GM03348 (cell line): ENCODE measurements around the gene ZC3H7B.
"Not testable (repeated sequence)": the region's sequence is repeated elsewhere in the genome, so short reads cannot be mapped to it uniquely, and the experiment has no call there.

Source experiments
- DNase-seq: peaks from one replicate; pipeline ENCODE4 v3.0.0; 2012; ENCODE audit warnings: low spot score

The ZC3H7B gene

DNA sequence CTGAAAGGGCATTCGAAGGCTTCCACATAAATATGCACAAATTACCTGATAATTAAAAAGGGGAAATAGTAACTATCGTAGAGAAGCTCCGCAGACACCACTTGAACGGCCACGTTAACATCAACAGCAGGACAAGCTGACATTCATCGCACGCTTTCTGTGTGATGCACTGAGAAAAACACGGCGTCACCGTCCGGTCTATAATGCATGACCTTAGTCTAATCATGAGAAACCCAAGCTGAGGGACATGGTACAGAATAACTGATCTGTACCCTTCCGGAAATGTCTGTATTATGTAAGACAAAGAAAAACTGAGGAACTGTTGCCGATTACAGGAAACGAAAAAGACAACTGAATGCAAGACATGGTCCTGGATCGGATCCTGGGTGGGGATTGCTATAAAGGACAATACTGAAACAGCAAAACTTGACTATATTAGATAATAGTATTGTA is 14.7 kb upstream of the ZC3H7B start:
- no peak for DNase-seq

DNA sequence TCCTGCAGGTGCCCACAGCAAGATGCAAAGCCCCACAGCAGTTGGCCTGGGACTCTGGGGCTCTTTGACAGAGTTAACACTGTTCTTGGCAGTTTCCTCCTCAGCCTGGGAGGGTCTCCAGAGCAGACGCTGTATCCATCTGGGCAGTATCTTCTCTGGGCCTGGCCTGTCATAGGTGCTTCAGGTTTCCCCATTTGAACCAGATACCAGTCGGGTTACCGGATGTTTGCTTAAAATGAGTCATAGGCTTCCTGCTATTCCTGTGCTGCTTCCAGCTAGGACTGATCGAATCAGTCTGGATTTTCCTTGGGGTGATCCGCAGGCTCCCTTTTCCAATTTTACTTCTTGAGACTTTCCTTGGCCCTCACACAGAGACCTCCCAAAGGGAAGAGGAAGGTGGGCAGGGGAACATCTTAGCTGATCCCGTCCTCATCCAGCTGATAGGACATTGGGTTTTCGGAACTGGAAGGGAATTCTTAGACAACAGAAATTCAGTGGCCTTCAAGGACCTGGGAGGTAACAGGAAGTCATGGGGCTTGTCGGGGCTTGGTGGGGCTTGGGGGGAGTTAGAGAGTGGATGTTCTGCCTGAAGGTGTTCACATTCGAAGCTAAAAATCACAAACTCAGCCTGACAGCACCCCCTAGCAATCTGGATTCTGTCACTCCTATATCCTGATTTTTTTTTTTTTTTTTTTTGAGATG is 12.9 kb upstream of the ZC3H7B start:
- DNase-seq: peak; percentile 62

DNA sequence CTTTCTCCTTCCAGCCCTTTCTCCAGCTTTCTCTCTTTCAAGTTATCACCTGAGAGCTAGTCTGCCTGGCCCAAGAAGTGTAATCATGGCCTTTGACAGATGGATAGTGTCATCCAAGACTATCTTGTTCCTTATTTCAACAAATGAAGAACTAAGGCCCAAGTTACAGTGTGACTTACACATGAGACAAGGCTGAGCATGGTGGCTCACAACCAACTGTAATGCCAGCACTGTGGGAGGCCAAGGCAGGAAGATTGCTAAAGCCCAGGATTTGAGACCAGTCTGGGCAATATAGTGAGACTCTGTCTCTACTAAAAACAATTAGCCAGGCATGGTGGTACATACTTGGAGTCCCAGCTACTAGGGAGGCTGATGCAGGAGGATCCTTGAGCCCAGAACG is 11.7 kb upstream of the ZC3H7B start:
- DNase-seq: no peak

DNA sequence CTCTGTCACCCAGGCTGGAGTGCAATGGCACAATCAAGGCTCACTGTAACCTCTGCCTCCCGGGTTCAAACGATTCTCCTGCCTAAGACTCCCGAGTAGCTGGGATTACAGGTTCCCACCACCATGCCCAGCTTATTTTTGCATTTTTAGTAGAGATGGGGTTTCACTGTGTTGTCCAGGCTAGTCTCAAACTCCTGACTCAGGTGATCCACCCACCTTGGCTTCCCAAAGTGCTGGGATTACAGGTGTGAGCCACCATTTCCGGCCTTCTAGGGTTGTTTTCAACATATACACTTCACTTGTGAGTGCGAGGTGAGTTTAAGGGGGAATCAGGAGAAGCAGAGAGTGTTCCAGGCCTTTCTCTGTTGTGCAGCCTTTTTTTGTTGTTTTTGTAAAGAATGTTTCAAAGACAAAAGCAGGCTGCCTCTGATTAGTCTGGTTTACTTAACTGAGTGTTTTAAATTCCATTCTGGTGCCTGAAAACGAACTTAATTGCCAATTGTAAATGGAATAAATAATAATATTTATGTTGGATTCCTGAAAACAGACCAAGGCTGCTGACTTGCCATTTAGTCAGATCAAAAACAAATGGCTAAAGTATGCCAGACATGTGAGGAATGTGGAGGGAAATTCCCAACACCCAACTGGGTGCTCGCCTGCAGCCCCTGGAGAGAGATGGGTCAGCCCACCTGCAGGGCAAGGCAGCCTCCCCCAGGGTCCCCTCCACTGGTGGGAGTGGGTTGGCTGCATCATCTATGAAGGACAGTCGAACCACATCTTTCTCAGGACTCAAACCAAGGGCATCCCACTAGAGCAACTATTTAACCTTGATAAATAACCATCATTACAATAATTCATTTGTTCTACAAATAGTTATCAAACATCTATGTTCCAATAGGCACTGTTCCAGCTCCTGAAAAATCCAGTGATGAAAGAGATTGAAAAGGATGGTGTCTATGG is 10.8 kb upstream of the ZC3H7B start:
- peak; percentile 87 for DNase-seq

DNA sequence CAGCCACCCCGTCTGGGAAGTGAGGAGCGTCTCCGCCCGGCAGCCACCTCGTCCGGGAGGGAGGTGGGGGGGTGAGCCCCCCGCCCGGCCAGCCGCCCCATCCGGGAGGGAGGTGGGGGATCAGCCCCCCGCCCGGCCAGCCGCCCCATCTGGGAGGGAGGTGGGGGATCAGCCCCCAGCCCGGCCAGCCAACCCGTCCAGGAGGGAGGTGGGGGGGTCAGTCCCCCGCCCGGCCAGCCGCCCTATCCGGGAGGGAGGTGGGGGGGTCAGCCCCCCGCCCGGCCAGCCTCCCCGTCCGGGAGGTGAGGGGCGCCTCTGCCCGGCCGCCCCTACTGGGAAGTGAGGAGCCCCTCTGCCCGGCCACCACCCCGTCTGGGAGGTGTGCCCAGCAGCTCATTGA is 6.5 kb upstream of the ZC3H7B start:
- DNase-seq: not testable (repeated sequence)

DNA sequence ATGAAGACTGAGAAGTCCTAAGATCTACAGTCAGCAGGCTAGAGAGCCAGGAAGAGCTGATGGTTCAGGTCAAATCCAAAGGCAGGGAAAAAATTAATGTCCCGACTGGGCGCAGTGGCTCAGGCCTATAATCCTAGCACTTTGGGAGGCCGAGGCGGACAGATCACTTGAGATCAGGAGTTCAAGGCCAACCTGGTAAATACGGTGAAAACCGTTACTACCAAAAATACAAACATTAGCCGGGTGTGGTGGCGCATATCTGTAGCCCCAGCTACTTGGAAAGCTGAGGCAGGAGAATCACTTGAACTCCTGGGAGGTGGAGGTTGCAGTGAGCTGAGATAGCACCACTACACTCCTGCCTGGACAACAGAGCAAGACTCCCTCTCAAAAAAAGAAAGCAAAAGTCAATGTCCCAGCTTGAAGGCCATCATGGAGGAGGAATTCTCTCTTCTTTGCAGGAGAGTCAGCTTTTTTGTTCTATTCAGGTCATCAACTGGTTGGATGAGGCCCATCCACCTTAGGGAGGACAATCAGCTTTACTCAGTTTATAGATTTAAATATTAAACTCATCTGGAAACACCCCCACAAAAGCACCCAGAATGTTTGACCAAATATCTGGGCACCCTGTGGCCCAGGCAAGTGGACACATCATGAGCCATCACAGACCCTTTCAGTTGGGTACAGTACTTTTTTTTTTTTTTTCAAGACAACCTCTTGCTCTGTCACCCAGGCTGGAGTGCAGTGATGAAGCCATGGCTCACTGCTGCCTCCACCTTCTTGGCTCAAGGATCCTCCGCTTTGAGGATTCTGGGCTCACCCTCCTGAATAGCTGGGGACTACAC is 4.3 kb upstream of the ZC3H7B start:
- no peak for DNase-seq

DNA sequence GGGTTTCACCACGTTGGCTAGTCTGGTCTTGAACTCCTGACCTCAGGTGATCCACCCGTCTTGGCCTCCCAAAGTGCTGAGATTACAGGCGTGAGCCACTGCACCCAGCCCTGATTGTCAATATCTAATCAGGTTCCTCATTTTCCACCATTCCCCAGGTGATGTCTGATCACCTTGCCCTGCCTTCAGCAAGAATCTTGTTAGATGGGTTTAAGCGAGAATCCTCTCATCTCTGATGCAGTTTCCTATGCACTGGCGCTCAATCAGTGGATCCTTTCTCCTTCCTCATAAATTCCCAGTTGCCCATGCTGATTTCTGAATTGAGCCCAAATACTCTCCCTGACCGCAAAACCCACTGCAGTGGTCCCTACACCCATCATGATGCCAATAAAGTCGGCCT is 664 bp upstream of the ZC3H7B start:
- DNase-seq: no peak

DNA sequence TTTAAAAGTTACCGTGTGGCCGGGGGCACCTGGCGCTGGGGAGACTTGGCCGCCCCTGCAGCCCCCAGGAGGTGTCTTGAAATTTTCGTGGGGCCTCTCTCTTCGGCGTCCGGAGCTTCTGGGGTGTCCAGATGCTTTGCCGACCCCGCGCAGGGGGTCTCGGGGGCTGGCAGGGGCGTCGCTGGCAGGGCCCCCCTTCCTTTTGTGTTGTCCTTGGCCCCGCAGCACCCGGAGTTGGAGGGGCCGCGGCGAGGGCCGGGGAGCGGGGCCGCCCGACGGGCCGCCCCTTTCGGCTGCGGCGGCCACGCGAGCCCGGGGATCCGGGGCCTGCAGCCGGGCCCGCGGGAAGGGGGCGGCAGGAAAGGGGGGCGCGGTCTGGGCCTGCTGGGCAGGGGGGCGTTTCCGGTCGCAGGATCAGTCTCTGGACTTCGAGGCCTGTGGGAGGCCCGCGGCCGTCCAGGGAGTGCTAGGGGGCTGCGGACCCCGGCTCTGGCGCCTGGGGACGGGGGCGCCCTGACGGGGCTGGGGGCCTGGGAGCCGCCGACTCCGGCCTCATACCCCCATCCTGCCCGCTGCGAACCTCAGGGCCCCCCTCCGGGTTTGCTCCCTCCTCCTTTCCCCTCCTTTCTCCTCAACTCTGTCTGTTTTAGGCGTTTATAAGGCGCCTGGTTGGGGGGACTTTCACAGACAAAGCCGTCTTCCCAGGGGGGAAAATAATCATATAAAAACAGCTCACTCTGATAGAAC is 869 bp downstream of the ZC3H7B start:
- DNase-seq: peak; percentile 54

DNA sequence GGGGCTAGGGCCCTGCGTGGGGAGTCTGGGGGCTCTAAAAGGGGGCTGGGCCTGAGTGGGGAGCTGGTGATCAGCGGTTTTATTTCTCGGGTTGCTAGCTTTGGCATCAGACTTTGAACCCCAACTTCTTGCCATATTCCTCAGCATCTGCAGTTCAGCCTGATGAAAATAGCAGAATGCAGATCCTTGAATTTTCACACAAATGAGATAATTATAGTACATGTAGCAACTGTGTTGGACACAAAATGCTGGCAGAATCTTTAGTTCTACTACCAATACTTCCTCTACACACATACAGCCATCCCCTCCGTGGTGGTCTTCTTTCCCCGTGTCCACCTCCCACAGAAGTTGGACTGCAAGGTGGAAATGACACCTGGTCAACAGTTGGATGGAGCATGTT is 1.5 kb downstream of the ZC3H7B start:
- no peak for DNase-seq

DNA sequence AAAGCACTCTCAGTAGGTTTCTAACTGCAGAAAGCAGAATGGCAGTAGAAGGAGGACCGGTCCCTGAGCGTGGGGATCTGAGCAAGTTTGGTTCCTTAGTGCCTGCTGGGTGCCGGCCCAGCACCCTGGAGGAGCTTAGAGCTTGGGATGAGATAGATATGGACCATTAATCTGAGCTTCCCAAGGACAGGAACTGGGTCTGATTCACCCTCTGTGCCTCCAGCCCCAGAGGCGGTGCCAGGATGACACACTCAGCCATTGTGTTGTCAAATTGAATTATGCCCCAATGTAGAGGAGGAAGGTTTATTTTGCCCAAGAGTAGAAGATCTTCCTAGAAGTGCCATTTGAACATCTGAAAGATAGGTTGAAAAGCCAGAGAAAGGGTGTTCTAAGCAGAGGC is 4.3 kb downstream of the ZC3H7B start:
- peak; percentile 88 for DNase-seq

DNA sequence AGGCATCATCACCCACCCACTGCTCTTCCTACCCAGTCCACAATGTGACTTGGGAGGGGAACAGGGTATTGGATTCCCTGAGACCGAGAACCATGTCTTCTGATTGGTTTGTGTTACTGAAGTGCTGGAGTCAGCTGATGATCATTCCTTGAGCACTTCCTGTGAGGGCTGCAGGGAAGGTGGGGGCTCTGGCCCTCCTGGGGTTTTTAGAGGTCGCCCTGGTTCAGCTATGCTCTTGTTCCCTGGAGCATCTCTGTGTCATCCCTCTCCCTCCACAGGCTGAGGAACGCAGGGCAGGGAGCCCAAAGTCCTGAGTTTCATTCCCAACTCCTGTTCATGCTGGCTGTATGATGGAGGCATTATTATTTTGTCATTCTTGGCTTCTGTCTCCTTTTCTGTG is 6.7 kb downstream of the ZC3H7B start:
- DNase-seq: peak; percentile 84

DNA sequence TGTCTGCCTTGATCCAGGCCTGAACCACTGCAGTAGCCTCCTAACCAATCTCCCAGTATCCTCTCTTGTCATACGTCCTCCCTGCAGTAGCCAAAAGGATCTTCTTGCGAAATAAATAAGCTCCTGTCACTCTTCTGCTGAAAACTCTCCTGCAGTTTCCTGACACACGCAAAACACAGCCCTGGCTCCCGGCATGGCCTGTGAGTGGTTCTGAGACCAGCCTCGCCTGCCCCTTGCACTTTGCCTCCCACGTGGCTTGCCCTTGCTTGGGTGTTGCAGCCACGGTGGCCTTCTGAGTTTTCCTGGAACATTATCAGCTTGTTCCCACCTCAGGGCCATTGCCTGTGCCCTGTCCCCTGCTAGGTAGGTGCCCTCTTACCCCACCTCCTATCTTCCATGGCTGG is 7.2 kb downstream of the ZC3H7B start:
- DNase-seq: peak; percentile 37

DNA sequence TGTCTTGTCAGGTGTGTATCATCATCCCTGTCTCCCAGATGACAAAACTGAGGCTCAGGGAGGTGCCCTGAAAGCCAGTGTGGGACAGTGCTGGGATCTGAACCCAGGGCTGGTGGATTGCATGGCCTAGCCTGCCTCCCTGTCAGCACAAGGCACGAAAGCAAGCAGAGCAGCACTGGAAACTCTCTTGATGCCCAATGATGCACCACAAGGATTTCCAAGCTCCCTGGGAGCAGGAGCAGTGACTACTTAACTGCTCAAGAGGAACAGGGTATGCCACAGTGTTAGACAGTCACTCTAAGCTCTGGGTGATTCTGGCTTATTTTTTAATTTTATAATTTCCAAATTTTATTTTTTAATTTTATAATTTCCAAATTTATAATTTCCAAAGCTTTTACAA is 9.0 kb downstream of the ZC3H7B start:
- DNase-seq: no peak

DNA sequence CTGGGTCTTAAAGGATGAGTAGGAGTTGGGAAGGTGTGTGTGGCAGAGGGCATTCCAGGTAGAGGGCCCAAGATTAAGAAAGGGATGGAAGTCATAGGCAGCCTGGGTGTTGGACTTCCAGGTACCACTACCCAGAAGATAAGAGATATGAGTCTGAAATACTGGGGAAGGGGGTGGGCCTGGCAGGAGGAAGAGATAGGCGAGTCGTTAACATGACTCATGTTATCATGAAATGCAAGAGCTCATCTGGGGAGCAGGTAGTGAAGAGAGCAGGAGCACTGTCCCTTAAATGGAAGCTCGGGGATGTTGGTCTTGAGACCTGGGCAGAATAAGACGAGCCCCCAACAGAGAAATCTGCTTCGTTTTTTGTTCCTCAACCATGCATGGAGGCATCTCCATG is 10.2 kb downstream of the ZC3H7B start:
- no peak for DNase-seq

DNA sequence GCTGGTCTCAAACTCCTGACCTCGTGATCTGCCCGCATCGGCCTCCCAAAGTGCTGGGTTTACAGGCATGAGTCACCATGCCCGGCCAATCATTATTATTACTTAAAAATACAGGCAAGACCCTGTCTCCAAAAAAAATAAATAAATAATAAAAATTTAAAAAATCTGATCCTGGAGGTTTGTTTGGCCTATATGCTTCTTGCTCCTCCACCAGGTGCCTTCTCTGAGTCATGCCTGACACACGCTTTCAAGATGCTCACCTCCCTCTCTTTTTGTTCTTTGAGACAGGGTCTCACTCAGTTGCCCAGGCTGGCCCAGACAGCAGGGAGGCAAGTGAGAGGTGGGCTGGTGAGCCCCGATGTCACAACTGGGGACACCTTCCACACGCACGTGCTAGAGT is 13.5 kb downstream of the ZC3H7B start:
- DNase-seq: no peak

DNA sequence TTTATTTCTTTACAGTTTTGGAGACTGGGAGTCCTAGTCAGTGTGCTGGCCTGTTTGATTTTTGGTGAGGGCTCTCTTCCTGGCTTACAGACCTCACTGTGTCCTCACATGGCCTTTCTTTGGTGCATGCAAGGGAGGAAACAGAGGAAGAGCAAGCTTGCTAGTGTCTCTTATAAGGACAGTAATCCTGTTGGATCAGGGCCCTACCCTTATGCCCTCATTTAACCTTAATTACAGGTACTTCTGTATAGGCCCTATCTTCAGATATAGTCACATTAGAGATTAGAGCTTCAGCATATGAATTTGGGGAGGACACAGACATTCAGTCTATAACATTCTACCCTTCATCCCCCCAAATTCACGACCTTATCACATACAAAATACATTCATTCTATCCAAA is 14.3 kb downstream of the ZC3H7B start:
- no peak for DNase-seq

DNA sequence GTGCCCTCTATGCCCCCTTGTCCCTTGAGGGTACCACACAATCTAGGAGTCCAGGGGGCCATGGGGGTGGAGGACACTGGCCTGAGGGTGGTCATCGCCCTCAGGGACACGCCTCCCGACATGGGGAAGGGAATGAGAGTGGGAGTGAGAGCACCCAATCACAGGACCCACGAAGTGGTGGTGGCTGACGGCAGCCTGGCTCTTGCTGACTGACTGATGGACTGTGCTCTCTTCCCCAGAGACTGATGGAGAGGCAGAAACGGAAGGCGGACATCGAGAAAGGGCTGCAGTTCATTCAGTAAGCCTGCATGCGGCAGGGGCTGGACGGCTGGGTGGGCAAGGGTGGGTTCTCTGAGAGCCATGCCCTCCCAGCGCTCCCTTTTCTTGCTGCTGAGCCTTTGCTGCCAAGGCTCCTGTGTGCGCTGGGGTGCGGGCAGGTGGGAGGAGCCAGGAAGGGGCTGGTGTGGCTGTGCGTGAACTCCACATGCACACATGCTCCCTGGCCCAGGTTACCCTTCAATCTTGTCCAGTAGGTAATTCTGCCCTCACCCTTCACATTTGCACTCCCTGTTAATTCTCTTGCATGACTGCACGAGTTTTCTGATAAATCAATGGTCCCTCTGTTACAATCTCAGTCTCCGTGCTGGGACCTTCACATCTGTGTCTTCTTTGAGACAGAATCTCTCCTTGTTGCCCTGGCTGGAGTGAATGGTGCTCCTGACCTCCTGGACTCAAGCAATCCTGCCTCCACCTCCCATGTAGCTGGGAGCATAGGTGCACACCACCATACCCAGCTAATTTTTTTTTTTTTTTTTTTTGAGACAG is 19.3 kb downstream of the ZC3H7B start:
- DNase-seq: no peak

DNA sequence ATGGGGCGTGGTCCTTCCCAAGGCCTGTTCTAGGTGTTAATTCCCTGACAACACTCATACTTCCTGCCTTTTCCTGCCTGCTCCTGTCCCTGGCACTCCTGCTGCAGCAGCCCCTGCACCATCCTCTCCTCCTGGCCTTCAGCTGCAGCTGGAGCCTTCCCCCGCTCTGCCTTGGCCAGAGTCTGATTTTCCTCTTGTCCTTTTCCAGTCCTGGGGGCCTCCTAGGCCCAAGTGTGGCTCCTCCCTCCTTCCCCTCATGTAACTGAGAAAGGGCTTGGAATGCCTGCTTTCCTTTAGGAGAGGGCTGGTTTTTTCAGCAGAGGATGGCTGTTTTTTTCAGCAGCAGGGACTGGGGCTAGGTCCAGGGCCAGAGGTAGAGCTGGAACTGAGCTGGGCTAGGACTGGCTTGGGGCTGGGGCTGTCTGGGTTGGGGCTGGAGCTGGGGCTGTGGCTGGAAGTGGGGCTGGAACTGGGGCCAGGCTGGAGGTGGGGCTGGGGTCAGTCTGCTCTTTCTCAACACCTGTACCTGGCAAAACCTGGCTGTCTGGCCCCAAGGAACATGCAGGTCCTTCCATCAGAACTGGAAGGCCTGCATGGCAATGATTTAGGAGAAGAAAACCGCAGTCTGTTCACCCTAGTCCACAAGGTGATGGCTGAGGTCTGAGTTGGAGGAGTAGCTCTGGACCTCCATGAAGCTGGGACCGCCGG is 23.6 kb downstream of the ZC3H7B start:
- DNase-seq: no peak

DNA sequence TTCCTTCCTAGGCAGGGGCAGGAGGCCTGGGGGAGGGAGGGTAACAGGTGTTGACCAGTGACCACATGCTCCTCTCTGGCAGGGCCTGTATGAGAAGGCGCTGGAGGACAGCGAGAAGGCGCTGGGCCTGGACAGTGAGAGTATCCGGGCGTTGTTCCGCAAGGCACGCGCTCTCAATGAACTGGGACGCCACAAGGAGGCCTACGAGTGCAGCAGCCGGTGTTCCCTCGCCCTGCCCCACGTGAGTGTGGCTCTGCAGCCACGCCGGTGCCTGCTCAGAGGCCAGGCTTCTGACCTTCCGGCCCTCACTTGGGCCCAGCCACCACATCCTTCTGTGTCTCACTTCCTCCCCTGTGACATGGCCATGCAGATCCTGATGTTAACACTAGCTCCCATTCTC is 25.8 kb downstream of the ZC3H7B start:
- DNase-seq: no peak

DNA sequence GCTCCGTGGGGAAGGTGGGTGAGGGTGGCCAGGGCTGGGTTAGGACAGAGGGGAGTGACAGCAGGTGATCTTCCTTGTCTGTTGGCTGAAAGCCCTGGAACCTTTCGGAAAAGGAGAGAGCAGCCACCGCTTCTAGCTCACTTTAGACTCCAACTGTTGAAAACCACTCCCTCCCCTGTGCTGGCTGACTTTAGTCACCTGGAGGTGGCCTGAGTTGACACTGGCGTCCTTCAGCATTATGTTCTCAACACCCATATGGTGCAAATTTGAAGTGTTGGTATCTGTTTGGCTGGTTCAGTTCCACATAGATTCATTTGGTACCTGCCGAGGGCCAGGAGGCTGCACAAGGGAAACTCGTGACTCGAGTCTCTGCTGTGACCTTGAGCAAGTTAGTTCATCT is 28.8 kb downstream of the ZC3H7B start:
- DNase-seq: no peak
